GM12873 (cell line): ENCODE data around the gene PSMB7.

Experiments
- CTCF ChIP-seq: IDR thresholded peaks from 2 replicates; pipeline ENCODE4 v1.5.1; 2012; ENCODE audit warnings: low read depth, mild to moderate bottlenecking, moderate library complexity, low read length, control low read depth; ENCODE audit not compliant: insufficient read depth; ENCODE audit errors: missing control alignments

PSMB7 gene

GRCh38 chr9:124384846-124385245 lies 30.4 kb downstream of the PSMB7 start:
- no peak for TF ChIP-seq CTCF

GRCh38 chr9:124384210-124384609 lies 31.0 kb downstream of the PSMB7 start:
- TF ChIP-seq CTCF: no peak

- TF ChIP-seq CTCF: no peak
Measured at GRCh38 chr9:124381170-124381945, 33.9 kb downstream of the PSMB7 start.

GRCh38 chr9:124377551-124378406 lies 37.5 kb downstream of the PSMB7 start:
- TF ChIP-seq CTCF: no peak

GRCh38 chr9:124376329-124376728 lies 38.9 kb downstream of the PSMB7 start:
- TF ChIP-seq CTCF: no peak

GRCh38 chr9:124375726-124376125 lies 39.5 kb downstream of the PSMB7 start:
- no peak for TF ChIP-seq CTCF

GRCh38 chr9:124373851-124374250 lies 41.4 kb downstream of the PSMB7 start:
- TF ChIP-seq CTCF: no peak
